DOHH2 (cell line): ENCODE data around the gene P2RX6.

Experiments
- H3F3A ChIP-seq: fragments of 200-600 bp; sonication (generic), shearing (Covaris generic); 2 replicates; pipeline ENCODE4 v1.6.0; 2016; ENCODE audit warnings: antibody characterized with exemption, mild to moderate bottlenecking; ENCODE audit not compliant: control insufficient read depth, insufficient read depth
- H3K27ac ChIP-seq: fragments of 200-600 bp; sonication (generic); 2 replicates; pipeline ENCODE4 v1.5.1; 2014; ENCODE audit warnings: low read depth, mild to moderate bottlenecking, low read length, moderate library complexity
- H3K27me3 ChIP-seq: fragments of 200-600 bp; sonication (generic); 2 replicates; pipeline ENCODE4 v1.6.1; 2014; ENCODE audit warnings: mild to moderate bottlenecking, low read length, mixed read lengths; ENCODE audit not compliant: control insufficient read depth
- H3K36me3 ChIP-seq: fragments of 200-600 bp; sonication (generic); 2 replicates; pipeline ENCODE4 v1.6.1; 2014; ENCODE audit warnings: mild to moderate bottlenecking, low read length, moderate library complexity, mixed read lengths; ENCODE audit not compliant: control insufficient read depth
- H3K4me1 ChIP-seq: fragments of 200-600 bp; sonication (generic); 2 replicates; pipeline ENCODE4 v1.6.1; 2014; ENCODE audit warnings: mild to moderate bottlenecking, low read length, mixed read lengths; ENCODE audit not compliant: control insufficient read depth
- H3K4me2 ChIP-seq: fragments of 200-600 bp; sonication (generic); 2 replicates; pipeline ENCODE4 v1.6.0; 2014; ENCODE audit warnings: mild to moderate bottlenecking, low read length, moderate library complexity
- H3K4me3 ChIP-seq: fragments of 200-600 bp; sonication (generic); 2 replicates; pipeline ENCODE4 v1.5.1; 2014; ENCODE audit warnings: mild to moderate bottlenecking, low read length, mixed read lengths
- H3K79me2 ChIP-seq: fragments of 200-600 bp; sonication (generic); 2 replicates; pipeline ENCODE4 v1.6.1; 2014; ENCODE audit warnings: mild to moderate bottlenecking, low read length, mixed read lengths; ENCODE audit not compliant: control insufficient read depth
- H3K9me2 ChIP-seq: fragments of 200-600 bp; sonication (generic); replicated peaks from 2 replicates; pipeline ENCODE4 v1.6.1; 2014; ENCODE audit warnings: mild to moderate bottlenecking, low read length, mixed read lengths; ENCODE audit not compliant: control insufficient read depth
- H3K9me3 ChIP-seq: fragments of 200-600 bp; sonication (generic); 2 replicates; pipeline ENCODE4 v1.6.1; 2014; ENCODE audit warnings: antibody characterized with exemption, low read length, mixed read lengths; ENCODE audit not compliant: control insufficient read depth, insufficient read depth
- H4K20me1 ChIP-seq: fragments of 200-600 bp; sonication (generic); 2 replicates; pipeline ENCODE4 v1.6.0; 2014; ENCODE audit warnings: low read depth, mild to moderate bottlenecking, antibody characterized with exemption, low read length, moderate library complexity; ENCODE audit not compliant: control insufficient read depth, insufficient read depth
- CTCF ChIP-seq: fragments of 200-600 bp; sonication (generic); IDR thresholded peaks from one replicate; pipeline ENCODE4 v1.5.1; 2014; ENCODE audit warnings: antibody characterized with exemption, mild to moderate bottlenecking, low read depth, low read length; ENCODE audit not compliant: poor library complexity, severe bottlenecking
- EZH2phosphoT487 ChIP-seq: fragments of 200-600 bp; sonication (generic); IDR thresholded peaks from 2 replicates; pipeline ENCODE4 v1.6.1; 2017; ENCODE audit warnings: borderline replicate concordance, mild to moderate bottlenecking, antibody characterized with exemption, low read length, moderate library complexity, mixed read lengths

The P2RX6 gene

GRCh38 chr22:20972933-20973577 lies 41.9 kb upstream of the P2RX6 start:
- Histone ChIP-seq H3K79me2 (no peaks in the 10 kb centered on the region), H3K4me1 (peaks cover 6% of the 10 kb centered on the region; the same call in 1 of the 2 replicates), H3K9me2 (no peaks in the 10 kb centered on the region), H3K27ac (no peak overlapping the region), H3F3A (no peaks in the 10 kb centered on the region), H3K4me3 (no peak overlapping the region), H3K27me3 (no peaks in the 10 kb centered on the region), H3K9me3 (no peaks in the 10 kb centered on the region), H4K20me1 (no peaks in the 10 kb centered on the region), H3K36me3 (no peaks in the 10 kb centered on the region), H3K4me2 (no peak overlapping the region)
- TF ChIP-seq EZH2phosphoT487 (no peak), CTCF (no peak)

GRCh38 chr22:20973634-20974286 lies 41.2 kb upstream of the P2RX6 start:
- H3F3A ChIP-seq: no peaks in the 10 kb centered on the region
- peaks cover 6% of the 10 kb centered on the region; the same call in 1 of the 2 replicates for H3K4me1 ChIP-seq
- H3K36me3 ChIP-seq: no peaks in the 10 kb centered on the region
- H3K4me3 ChIP-seq: no peak overlapping the region
- no peak overlapping the region for H3K4me2 ChIP-seq
- no peaks in the 10 kb centered on the region for H3K9me2 ChIP-seq
- H3K27me3 ChIP-seq: no peaks in the 10 kb centered on the region
- no peaks in the 10 kb centered on the region for H4K20me1 ChIP-seq
- no peak overlapping the region for H3K27ac ChIP-seq
- H3K79me2 ChIP-seq: no peaks in the 10 kb centered on the region
- peaks cover 5% of the 10 kb centered on the region; the same call in 1 of the 2 replicates for H3K9me3 ChIP-seq
- no peak for TF ChIP-seq CTCF
- TF ChIP-seq EZH2phosphoT487: no peak

GRCh38 chr22:20974336-20974955 lies 40.5 kb upstream of the P2RX6 start:
- Histone ChIP-seq H4K20me1 (no peaks in the 10 kb centered on the region), H3K4me2 (no peak overlapping the region), H3K4me3 (no peak overlapping the region), H3K4me1 (peaks cover 6% of the 10 kb centered on the region; the same call in 1 of the 2 replicates), H3K36me3 (no peaks in the 10 kb centered on the region), H3K9me2 (no peaks in the 10 kb centered on the region), H3F3A (no peaks in the 10 kb centered on the region), H3K27me3 (no peaks in the 10 kb centered on the region), H3K27ac (no peak overlapping the region), H3K79me2 (no peaks in the 10 kb centered on the region), H3K9me3 (peaks cover 11% of the 10 kb centered on the region; the same call in 1 of the 2 replicates)
- no peak for TF ChIP-seq EZH2phosphoT487
- no peak for TF ChIP-seq CTCF
